GM21360 (cell line): Measurements from ENCODE around the gene DYNLL2.
A peak's percentile ranks its signal among the peaks of the same experiment; 100 is the strongest.
"Not testable (repeated sequence)": the region's sequence is repeated elsewhere in the genome, so short reads cannot be mapped to it uniquely, and the experiment has no call there.

Experiments
- ATAC-seq: cut with Tn5 transposase; IDR thresholded peaks from one replicate; pipeline ENCODE4 v1.9.1; 2021; ENCODE audit warnings: mild to moderate bottlenecking, moderate library complexity; ENCODE audit not compliant: unreplicated experiment

Gene DYNLL2

GRCh38 chr17:58082870-58083490, at the start of gene DYNLL2:
TSS of gene DYNLL2 (plus strand) at chr17:58083419. CDS start at chr17:58087091, 3,672 bp downstream.
- peak; percentile 57 for ATAC-seq

- ATAC-seq = no peak
Observed at GRCh38 chr17:58039975-58040374, 43.2 kb upstream of the DYNLL2 start.

GRCh38 chr17:58040386-58040785, 42.8 kb upstream of the DYNLL2 start:
- no peak for ATAC-seq

- no peak for ATAC-seq
Observed at GRCh38 chr17:58041161-58041560, 42.1 kb upstream of the DYNLL2 start.

GRCh38 chr17:58043221-58044181, 39.7 kb upstream of the DYNLL2 start:
- ATAC-seq = no peak

GRCh38 chr17:58044256-58044655, 39.0 kb upstream of the DYNLL2 start:
- ATAC-seq = not testable (repeated sequence)

- no peak for ATAC-seq
Observed at GRCh38 chr17:58046239-58047094, 36.8 kb upstream of the DYNLL2 start.

- no peak for ATAC-seq
Observed at GRCh38 chr17:58047376-58048150, 35.7 kb upstream of the DYNLL2 start.

GRCh38 chr17:58049533-58049932, 33.7 kb upstream of the DYNLL2 start:
- ATAC-seq = no peak

GRCh38 chr17:58050966-58051365, 32.3 kb upstream of the DYNLL2 start:
- no peak for ATAC-seq

- no peak for ATAC-seq
Observed at GRCh38 chr17:58051468-58051867, 31.8 kb upstream of the DYNLL2 start.

- no peak for ATAC-seq
Observed at GRCh38 chr17:58052407-58052806, 30.8 kb upstream of the DYNLL2 start.

- ATAC-seq = no peak
Observed at GRCh38 chr17:58052945-58053715, 30.1 kb upstream of the DYNLL2 start.

- ATAC-seq = no peak
Observed at GRCh38 chr17:58054641-58055040, 28.6 kb upstream of the DYNLL2 start.

- ATAC-seq = no peak
Observed at GRCh38 chr17:58056476-58056875, 26.7 kb upstream of the DYNLL2 start.

- ATAC-seq = no peak
Observed at GRCh38 chr17:58059141-58059540, 24.1 kb upstream of the DYNLL2 start.

- no peak for ATAC-seq
Observed at GRCh38 chr17:58060596-58061191, 22.5 kb upstream of the DYNLL2 start.

GRCh38 chr17:58061672-58062071, 21.5 kb upstream of the DYNLL2 start:
- no peak for ATAC-seq

- ATAC-seq = no peak
Observed at GRCh38 chr17:58065238-58065637, 18.0 kb upstream of the DYNLL2 start.
